ENCODE results near the gene MSH6.

Gene MSH6

GRCh38 chr2:47738331-47738730, 44.6 kb upstream of the MSH6 start:
- Mint-ChIP-seq H3K9me3 (no peaks in the 10 kb centered on the region), H3K4me3 (no peak overlapping the region), H3K36me3 (ENCODE audit: low read depth) (no peaks in the 10 kb centered on the region), H3K27me3 (ENCODE audit: low read depth) (peaks cover 3% of the 10 kb centered on the region), H3K4me1 (peaks cover 5% of the 10 kb centered on the region), H3K27ac (no peak overlapping the region)
- no peak for TF ChIP-seq CTCF (IDR thresholded peaks at IDR 0.05; ENCODE audit: unreplicated experiment in 3 of 3)

GRCh38 chr2:47741101-47741500, 41.8 kb upstream of the MSH6 start:
- Mint-ChIP-seq H3K27ac (no peak overlapping the region), H3K4me1 (no peaks in the 10 kb centered on the region), H3K9me3 (no peaks in the 10 kb centered on the region), H3K4me3 (no peak overlapping the region), H3K27me3 (ENCODE audit: low read depth) (peaks cover 3% of the 10 kb centered on the region), H3K36me3 (ENCODE audit: low read depth) (no peaks in the 10 kb centered on the region)
- TF ChIP-seq CTCF (IDR thresholded peaks at IDR 0.05; ENCODE audit: unreplicated experiment in 3 of 3) = no peak

GRCh38 chr2:47741637-47742036, 41.3 kb upstream of the MSH6 start:
- Mint-ChIP-seq H3K36me3 (ENCODE audit: low read depth) (no peaks in the 10 kb centered on the region), H3K27me3 (ENCODE audit: low read depth) (peaks cover 3% of the 10 kb centered on the region), H3K4me3 (no peak overlapping the region), H3K27ac (no peak overlapping the region), H3K9me3 (no peaks in the 10 kb centered on the region), H3K4me1 (no peaks in the 10 kb centered on the region)
- TF ChIP-seq CTCF (IDR thresholded peaks at IDR 0.05; ENCODE audit: unreplicated experiment in 3 of 3) = no peak

GRCh38 chr2:47744074-47744473, 38.9 kb upstream of the MSH6 start:
- Mint-ChIP-seq H3K27ac (no peak overlapping the region), H3K4me3 (no peak overlapping the region), H3K36me3 (ENCODE audit: low read depth) (no peaks in the 10 kb centered on the region), H3K9me3 (no peaks in the 10 kb centered on the region), H3K27me3 (ENCODE audit: low read depth) (peaks cover 3% of the 10 kb centered on the region), H3K4me1 (no peaks in the 10 kb centered on the region)
- TF ChIP-seq CTCF (IDR thresholded peaks at IDR 0.05; ENCODE audit: unreplicated experiment in 3 of 3) = no peak

- peaks cover 4% of the 10 kb centered on the region for H3K27me3 Mint-ChIP-seq (ENCODE audit: low read depth)
- H3K9me3 Mint-ChIP-seq = no peaks in the 10 kb centered on the region
- H3K4me1 Mint-ChIP-seq = peaks cover 9% of the 10 kb centered on the region
- H3K36me3 Mint-ChIP-seq (ENCODE audit: low read depth) = no peaks in the 10 kb centered on the region
- no peak for TF ChIP-seq CTCF (IDR thresholded peaks at IDR 0.05; ENCODE audit: unreplicated experiment in 3 of 3)
- H3K27ac Mint-ChIP-seq = no peak overlapping the region
- H3K4me3 Mint-ChIP-seq = no peak overlapping the region
Observed at GRCh38 chr2:47747878-47748277, 35.1 kb upstream of the MSH6 start.

- Mint-ChIP-seq H3K4me1 (peaks cover 27% of the 10 kb centered on the region), H3K4me3 (no peak overlapping the region), H3K9me3 (no peaks in the 10 kb centered on the region), H3K27ac (peak overlapping the region in 1 of 3 experiments; percentile 20), H3K27me3 (ENCODE audit: low read depth) (peaks cover 4% of the 10 kb centered on the region), H3K36me3 (ENCODE audit: low read depth) (no peaks in the 10 kb centered on the region)
- no peak for TF ChIP-seq CTCF (IDR thresholded peaks at IDR 0.05; ENCODE audit: unreplicated experiment in 3 of 3)
Observed at GRCh38 chr2:47751856-47752414, 31.0 kb upstream of the MSH6 start.

Measured in nephron (organoid).